Panc1 (cell line): ENCODE results near the gene CCND3. TPM values are rescaled to one million over a fixed set of nuclear protein-coding genes. Genes with fewer than 3 reads are reported as not detected.

Source experiments
- ATAC-seq: fragments of 200-7000 bp; cut with Tn5 transposase; 2 replicates; pipeline ENCODE4 v1.9.1; 2020; ENCODE audit warnings: mild to moderate bottlenecking, moderate library complexity
- BruUV-seq: library from RNA; stranded (reverse); fragments of 400-500 nt; replicated peaks from 2 replicates; lab custom pipeline; 2021; lab: Mats Ljungman, UMichigan
- CTCF ChIA-PET: fragments of 300-600 bp; sonication (Branson Sonifier 250); formaldehyde crosslinking; loops from one replicate; lab custom pipeline; 2022; ENCODE audit warnings: antibody characterized with exemption; lab: Charles Lee
- POLR2A ChIA-PET: fragments of 300-600 bp; sonication (Branson Sonifier 250); formaldehyde crosslinking; loops from one replicate; lab custom pipeline; 2022; ENCODE audit warnings: antibody characterized with exemption; lab: Charles Lee
- DNase-seq: peaks from one replicate; pipeline ENCODE4 v3.0.0-alpha.2; 2010; ENCODE audit warnings: low read depth, low spot score
- H3K27ac ChIP-seq: 2 replicates; pipeline ENCODE4 v1.5.1; 2011; ENCODE audit warnings: mild to moderate bottlenecking, low read length, inconsistent platforms
- H3K27me3 ChIP-seq: fragments of 200-500 bp; sonication (Bioruptor generic); 2 replicates; pipeline ENCODE4 v1.6.0; 2014; ENCODE audit warnings: low read length, inconsistent platforms; ENCODE audit not compliant: control insufficient read depth, insufficient read depth
- H3K36me3 ChIP-seq: fragments of 200-500 bp; sonication (Bioruptor generic); 2 replicates; pipeline ENCODE4 v1.5.1; 2014; ENCODE audit warnings: inconsistent platforms, mild to moderate bottlenecking, low read length, moderate library complexity; ENCODE audit not compliant: control insufficient read depth, insufficient read depth
- H3K4me1 ChIP-seq: 2 replicates; pipeline ENCODE4 v1.5.1; 2011; ENCODE audit warnings: inconsistent platforms, mild to moderate bottlenecking, low read length, moderate library complexity; ENCODE audit not compliant: control insufficient read depth, insufficient read depth
- H3K4me3 ChIP-seq, 2 experiments: 2 replicates each; pipeline ENCODE4 v1.5.1; 2011 to 2012; ENCODE audit warnings: low read depth in 2 of 2, low read length in 2 of 2, mild to moderate bottlenecking in 2 of 2, inconsistent platforms in 1 of 2, moderate library complexity in 1 of 2
- H3K9me3 ChIP-seq: fragments of 200-500 bp; sonication (Bioruptor generic); 2 replicates; pipeline ENCODE4 v1.5.1; 2014; ENCODE audit warnings: low read depth, mild to moderate bottlenecking, inconsistent platforms, low read length, moderate library complexity; ENCODE audit not compliant: control insufficient read depth, insufficient read depth
- POLR2AphosphoS5 ChIP-seq: IDR thresholded peaks from 2 replicates; pipeline ENCODE4 v1.6.1; 2012; ENCODE audit warnings: mild to moderate bottlenecking, low read depth, low read length, moderate library complexity
- SIN3A ChIP-seq: IDR thresholded peaks from 2 replicates; pipeline ENCODE4 v1.6.1; 2012; ENCODE audit warnings: low read depth, mild to moderate bottlenecking, low read length, moderate library complexity, borderline replicate concordance; ENCODE audit not compliant: insufficient read depth
- TCF7L2 ChIP-seq: IDR thresholded peaks from 2 replicates; pipeline ENCODE4 v1.6.1; 2011; ENCODE audit warnings: mild to moderate bottlenecking, low read depth, low read length, inconsistent platforms
- in situ Hi-C: cut with HindIII; loops from 2 replicates; pipeline ENCODE4 v1.10.0; 2016; ENCODE audit warnings: low sequenced_read_pairs, low pct_unique_long_range_greater_than_20kb
- intact Hi-C: fragments of 100-400 bp; cut with micrococcal nuclease; formaldehyde crosslinking; loops from one replicate; pipeline ENCODE4 v1.10.0; 2022; ENCODE audit not compliant: unreplicated experiment
- total RNA-seq: library from RNA; stranded (reverse); gene quantifications from one replicate; pipeline ENCODE4 v1.2.1, GENCODE V29; 2021; ENCODE audit not compliant: unreplicated experiment
- TF ChIP-seq, protein P1 (sequence below), 2 experiments: IDR thresholded peaks; 2 replicates each; pipeline ENCODE4 v1.6.1; 2011 to 2012; ENCODE audit warnings: low read depth in 2 of 2, control low read depth in 1 of 2, low read length in 1 of 2, mild to moderate bottlenecking in 1 of 2, moderate library complexity in 1 of 2; ENCODE audit not compliant: insufficient read depth in 1 of 2
- TF ChIP-seq, protein P2 (sequence below): fragments of 450-650 bp; IDR thresholded peaks from 2 replicates; pipeline ENCODE4 v1.5.1; 2017; ENCODE audit warnings: mild to moderate bottlenecking

CCND3 gene
- total RNA-seq, 1 experiment from 2014 or later, result 36.8 TPM

DNA sequence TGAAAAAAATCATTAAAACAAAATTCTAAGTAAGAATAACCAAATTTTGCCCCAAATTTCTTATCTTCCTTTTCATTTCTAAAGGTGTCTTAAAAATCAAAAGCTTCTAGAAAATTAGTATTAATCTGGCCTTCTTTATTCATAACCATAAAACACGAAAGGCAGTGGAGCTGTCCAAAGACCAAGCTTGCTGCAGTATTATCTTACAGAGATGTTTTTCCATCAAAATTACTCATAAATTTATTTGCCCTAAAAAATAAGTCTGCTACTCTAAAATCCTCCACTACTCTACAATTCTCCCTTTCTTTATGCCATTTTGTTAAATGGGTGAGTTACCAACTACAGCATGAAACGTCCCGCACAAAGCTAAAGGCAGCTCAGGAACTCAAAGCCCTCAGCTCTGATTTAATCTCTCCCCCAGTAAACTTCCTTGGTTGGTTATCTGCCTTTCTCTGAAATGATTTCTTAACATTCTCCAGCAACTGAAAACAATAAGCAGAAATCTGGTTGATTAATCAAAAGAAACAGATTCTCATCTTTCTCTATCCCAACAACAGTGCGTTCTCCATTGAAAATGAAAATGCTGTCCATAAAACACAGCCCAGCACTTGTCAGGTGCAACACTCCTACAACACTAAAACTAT, 48.6 kb downstream of the CCND3 start:
- H3K9me3 ChIP-seq, result no peaks in the 10 kb centered on the region
- DNase-seq (no peak), ATAC-seq (no peak)
- in situ Hi-C loops (no loop called here), intact Hi-C loops (no loop called here)
- no peak for TF ChIP-seq TCF7L2
- no peak for TF ChIP-seq POLR2AphosphoS5
- TF ChIP-seq, protein P1, sequence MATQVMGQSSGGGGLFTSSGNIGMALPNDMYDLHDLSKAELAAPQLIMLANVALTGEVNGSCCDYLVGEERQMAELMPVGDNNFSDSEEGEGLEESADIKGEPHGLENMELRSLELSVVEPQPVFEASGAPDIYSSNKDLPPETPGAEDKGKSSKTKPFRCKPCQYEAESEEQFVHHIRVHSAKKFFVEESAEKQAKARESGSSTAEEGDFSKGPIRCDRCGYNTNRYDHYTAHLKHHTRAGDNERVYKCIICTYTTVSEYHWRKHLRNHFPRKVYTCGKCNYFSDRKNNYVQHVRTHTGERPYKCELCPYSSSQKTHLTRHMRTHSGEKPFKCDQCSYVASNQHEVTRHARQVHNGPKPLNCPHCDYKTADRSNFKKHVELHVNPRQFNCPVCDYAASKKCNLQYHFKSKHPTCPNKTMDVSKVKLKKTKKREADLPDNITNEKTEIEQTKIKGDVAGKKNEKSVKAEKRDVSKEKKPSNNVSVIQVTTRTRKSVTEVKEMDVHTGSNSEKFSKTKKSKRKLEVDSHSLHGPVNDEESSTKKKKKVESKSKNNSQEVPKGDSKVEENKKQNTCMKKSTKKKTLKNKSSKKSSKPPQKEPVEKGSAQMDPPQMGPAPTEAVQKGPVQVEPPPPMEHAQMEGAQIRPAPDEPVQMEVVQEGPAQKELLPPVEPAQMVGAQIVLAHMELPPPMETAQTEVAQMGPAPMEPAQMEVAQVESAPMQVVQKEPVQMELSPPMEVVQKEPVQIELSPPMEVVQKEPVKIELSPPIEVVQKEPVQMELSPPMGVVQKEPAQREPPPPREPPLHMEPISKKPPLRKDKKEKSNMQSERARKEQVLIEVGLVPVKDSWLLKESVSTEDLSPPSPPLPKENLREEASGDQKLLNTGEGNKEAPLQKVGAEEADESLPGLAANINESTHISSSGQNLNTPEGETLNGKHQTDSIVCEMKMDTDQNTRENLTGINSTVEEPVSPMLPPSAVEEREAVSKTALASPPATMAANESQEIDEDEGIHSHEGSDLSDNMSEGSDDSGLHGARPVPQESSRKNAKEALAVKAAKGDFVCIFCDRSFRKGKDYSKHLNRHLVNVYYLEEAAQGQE (IDR thresholded peaks at IDR 0.05; ENCODE audit: insufficient read depth in 1 of 2, low read depth in 2 of 2, low read length in 1 of 2), result no peak
- TF ChIP-seq, protein P2, sequence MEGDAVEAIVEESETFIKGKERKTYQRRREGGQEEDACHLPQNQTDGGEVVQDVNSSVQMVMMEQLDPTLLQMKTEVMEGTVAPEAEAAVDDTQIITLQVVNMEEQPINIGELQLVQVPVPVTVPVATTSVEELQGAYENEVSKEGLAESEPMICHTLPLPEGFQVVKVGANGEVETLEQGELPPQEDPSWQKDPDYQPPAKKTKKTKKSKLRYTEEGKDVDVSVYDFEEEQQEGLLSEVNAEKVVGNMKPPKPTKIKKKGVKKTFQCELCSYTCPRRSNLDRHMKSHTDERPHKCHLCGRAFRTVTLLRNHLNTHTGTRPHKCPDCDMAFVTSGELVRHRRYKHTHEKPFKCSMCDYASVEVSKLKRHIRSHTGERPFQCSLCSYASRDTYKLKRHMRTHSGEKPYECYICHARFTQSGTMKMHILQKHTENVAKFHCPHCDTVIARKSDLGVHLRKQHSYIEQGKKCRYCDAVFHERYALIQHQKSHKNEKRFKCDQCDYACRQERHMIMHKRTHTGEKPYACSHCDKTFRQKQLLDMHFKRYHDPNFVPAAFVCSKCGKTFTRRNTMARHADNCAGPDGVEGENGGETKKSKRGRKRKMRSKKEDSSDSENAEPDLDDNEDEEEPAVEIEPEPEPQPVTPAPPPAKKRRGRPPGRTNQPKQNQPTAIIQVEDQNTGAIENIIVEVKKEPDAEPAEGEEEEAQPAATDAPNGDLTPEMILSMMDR, result no peak
- TF ChIP-seq SIN3A, result no peak
- H3K36me3 ChIP-seq, result no peaks in the 10 kb centered on the region
- H3K4me1 ChIP-seq, result peaks cover 6% of the 10 kb centered on the region
- H3K27ac ChIP-seq, result no peak overlapping the region
- ChIA-PET CTCF (no interaction called here), POLR2A (interaction anchor here (0.5 kb wide), 1 partner anchor 123 kb away, joined by 3 read pairs; no protein-coding TSS in a partner anchor)
- BruUV-seq, result no TSS peak
- H3K4me3 ChIP-seq, result no peak overlapping the region
- H3K27me3 ChIP-seq, result no peaks in the 10 kb centered on the region

DNA sequence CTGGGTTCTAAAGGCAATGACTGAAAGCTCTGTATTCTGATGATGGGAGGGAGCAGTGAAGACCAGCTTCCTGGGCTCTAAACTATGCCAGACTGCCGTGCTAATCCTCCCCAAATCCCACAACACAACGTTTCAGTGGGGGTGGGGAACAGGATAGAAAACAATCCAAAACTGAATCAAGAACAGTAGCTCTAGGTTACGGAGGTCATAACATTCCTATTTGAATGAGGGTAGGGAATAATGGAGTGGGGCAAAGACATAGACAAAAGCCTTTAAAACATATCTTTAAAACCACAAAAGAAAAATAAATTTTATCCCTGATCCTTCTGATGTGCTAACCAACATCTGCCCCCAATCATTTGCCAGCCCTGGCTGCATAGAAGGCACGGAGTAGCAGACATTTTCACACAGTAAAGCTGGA, 54.3 kb downstream of the CCND3 start:
- intact Hi-C loops, result no loop called here
- POLR2A ChIA-PET, result interaction anchor here (0.6 kb wide), 2 partner anchors 9 to 177 kb away, joined by 7 read pairs; no protein-coding TSS in a partner anchor
- no peak overlapping the region for H3K27ac ChIP-seq
- H3K36me3 ChIP-seq, result no peaks in the 10 kb centered on the region
- H3K4me1 ChIP-seq, result no peaks in the 10 kb centered on the region
- BruUV-seq, result no TSS peak
- DNase-seq (no peak), ATAC-seq (no peak)
- H3K9me3 ChIP-seq, result no peaks in the 10 kb centered on the region
- no peak overlapping the region for H3K4me3 ChIP-seq
- CTCF ChIA-PET, result no interaction called here
- no peaks in the 10 kb centered on the region for H3K27me3 ChIP-seq
- in situ Hi-C loops, result no loop called here
- TF ChIP-seq, protein P2, result no peak
- TF ChIP-seq TCF7L2 (no peak), SIN3A (no peak), POLR2AphosphoS5 (no peak)
- TF ChIP-seq, protein P1 (IDR thresholded peaks at IDR 0.05; ENCODE audit: insufficient read depth in 1 of 2, low read depth in 2 of 2, low read length in 1 of 2), result no peak
